A204.1 (cell line): Measurements from ENCODE around the gene BCAS1.
"Not testable (repeated sequence)": the region's sequence is repeated elsewhere in the genome, so short reads cannot be mapped to it uniquely, and the experiment has no call there.

Experiments
- FAIRE-seq: peaks from 2 replicates; lab custom pipeline; 2012; peaks lifted over from hg19 to GRCh38; lab: Jason Lieb, UNC

BCAS1 gene

DNA sequence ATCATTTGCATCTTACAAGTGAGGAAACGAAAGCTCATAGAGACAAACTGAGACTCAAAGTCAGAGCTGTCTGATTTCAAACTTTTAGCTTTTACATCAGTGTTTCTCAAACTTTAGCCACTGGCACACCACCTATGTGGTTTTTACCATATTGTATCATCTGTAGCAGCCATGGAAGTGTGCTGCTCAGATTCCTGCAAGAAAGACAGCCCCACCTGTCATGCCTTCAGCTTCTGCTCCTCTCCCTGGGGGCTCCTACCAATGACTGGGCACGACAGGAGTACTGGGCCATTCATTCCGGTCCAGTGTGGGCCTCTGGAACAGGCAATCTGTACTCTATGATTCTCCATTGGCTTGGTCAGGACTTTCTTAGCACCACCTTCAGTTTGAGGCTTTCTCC lies 87.0 kb downstream of the BCAS1 start:
- FAIRE-seq, result no peak

DNA sequence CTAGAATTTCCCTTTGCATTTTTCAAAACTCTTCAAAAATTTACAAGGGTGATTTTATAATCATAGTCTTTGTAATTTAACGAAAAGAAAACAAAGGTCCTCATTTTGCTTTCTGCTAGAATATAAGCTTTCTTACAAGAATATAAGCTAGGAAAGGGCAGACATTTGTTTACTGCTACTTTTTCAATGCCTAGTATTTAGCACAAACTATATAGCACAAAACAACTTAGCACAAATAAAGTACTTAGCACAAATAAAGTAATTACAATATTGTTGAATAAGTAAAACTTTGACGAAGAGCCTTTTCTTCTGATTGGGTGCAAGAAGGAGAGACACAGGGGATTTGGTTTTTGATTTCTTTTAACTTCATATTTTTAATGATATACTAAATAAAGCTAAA lies 87.8 kb downstream of the BCAS1 start:
- no peak for FAIRE-seq

DNA sequence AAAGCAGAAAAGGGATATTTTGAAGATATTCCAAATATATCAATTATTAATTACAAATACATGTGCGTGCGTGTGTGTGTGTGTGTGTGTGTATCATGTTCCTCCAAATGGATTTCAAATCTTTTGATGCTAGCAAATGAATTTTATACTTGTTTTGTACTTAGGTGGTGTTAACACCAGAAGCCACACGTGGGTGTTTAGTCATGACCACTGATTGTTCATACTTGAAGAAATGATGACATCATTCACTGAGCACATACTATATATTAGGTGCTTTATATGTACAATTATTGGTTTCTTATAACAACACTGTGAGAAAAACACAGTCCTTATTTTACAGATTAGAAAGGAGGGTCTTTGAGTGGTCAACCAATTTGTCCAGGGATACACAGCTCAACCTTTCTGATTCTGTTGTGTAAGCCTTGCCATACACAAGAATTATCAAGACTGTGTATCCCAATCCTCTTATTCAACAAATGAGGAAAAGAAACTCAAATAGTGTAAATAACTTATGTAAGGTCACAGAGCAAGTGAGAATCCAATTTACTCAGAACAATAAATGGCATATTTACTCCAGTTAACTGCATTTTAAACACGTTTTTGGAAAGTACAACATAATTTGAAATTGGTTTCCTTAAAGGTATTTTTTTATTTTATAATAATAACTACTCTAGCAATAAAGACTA lies 88.5 kb downstream of the BCAS1 start:
- no peak for FAIRE-seq

DNA sequence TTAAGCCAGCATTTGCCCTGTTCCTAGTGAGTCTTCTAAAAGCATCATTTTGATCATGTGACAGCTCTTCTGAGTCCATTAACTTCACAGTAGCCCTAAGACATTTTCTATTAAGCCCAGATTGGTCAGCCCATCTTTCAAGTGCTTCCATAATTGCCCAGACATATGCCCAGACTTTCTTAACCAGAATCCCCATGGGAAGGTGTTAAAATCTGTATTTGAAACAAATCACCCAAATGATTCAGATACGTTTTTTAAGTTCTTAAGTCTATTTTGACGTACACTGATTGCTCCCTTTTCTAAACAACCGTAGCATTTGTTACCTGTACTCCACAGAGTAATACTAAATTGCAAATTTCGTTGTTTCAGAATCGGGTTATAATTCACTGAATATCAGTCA lies 89.3 kb downstream of the BCAS1 start:
- FAIRE-seq, result no peak

DNA sequence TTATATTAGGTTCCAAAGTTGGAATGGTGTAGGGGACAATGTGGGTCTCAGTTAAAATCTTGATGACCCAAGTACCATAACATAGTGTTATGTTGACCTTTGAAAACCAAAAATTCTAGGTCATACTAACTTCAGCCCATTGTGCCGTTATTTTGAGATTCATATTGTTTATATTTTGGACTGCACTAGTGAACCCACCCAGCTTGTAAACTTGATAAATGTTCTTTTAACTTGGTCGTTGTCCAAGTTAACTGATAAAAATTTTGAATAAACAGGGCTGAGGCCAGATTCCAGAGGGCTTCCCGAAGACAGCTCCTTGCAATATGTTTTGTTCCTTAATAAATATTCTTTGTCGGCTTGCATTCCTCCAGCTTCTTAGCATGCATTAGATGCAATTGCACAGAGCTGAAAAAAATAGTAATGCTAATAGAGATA lies 90.3 kb downstream of the BCAS1 start:
- FAIRE-seq, result no peak

DNA sequence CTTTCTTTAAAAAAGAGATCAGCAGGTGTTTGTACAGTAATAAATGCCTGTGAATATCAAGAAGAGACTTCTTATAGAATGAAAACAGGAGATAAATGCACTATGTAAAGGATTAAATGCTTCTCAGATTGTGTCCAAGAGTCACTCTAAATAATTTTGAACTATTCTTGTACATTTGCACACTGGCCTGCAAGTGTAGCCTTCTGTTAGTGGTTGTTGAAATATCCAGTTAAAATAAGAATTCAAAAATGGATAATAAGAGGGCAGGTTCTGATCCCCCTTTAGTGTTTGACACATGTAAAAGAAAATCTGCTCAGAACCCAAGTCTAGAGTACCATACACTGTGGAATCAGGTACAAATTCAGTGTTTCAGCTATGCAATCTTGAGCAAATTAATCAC lies 91.9 kb downstream of the BCAS1 start:
- FAIRE-seq, result no peak

DNA sequence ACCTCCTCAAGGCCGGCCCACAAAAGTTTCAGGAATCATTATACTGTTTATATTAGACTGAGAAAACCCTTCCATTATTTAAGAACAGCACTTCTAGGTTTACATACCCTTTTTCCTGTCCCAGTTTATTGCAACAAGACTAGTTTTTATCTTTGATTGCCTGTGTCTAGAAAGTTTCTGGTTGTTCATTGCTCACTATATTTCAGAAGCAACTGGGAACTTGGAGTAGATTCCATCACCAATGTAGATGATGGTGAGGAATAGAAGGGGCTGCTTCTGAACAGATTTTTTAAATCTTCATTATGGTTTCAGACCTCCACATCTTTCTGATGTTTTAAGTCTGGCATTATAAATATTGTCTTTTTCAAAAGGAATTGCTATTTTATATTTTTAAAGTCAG lies 93.0 kb downstream of the BCAS1 start:
- FAIRE-seq, result no peak

DNA sequence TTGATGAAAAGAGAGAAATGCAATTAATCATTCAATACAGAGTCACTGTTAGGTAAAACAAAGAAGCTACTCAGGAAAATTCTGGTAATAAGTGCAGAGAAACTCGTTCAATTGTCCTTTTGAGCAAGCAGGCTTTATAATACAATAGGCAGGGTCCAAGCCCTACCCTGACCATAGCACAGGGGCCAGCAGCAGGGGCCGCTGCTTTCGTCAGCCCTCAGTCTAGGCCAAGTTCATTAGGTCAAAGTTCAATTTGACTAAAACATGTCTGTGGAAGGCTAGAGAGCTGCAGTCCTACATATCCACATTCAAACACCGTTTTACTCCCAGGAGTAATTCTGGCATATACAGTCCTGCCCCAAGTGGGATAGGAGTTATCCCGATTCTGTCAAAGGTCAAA lies 94.6 kb downstream of the BCAS1 start:
- no peak for FAIRE-seq

DNA sequence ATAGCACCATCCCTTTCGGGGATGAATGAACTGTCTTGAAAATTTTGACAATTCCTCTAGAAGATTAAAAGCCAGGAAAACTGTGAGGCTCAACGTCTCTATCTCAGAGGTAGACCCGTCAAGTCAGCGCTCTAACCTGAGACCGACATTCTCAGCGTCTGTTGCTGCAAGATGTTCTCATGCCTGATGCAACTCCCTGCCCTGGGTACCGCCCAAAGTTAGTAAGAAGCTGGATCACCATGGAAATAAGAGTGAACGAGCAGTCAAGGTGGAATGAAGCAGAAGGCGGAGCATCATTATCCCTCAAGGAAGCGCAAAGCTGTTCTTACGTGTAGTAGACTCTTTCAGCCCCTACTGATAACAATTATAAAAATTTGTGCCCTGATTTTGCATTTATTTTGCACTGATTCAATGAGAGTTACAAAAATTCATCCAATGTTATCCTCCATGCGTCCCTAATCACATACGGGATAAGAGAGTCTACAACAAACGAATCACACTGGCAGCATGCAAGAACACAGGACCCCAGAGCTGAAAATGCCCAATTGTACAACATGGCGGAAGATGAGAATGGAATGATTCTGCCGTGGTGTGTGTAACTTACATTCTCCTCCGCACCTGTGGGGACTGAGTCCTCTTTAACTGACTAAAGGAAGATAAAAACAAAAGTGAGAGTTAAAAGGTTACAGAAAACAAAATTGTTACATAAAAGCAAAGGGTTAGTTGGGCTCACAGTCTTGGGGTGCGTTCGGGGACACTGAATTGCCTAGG lies 95.4 kb downstream of the BCAS1 start:
- no peak for FAIRE-seq

DNA sequence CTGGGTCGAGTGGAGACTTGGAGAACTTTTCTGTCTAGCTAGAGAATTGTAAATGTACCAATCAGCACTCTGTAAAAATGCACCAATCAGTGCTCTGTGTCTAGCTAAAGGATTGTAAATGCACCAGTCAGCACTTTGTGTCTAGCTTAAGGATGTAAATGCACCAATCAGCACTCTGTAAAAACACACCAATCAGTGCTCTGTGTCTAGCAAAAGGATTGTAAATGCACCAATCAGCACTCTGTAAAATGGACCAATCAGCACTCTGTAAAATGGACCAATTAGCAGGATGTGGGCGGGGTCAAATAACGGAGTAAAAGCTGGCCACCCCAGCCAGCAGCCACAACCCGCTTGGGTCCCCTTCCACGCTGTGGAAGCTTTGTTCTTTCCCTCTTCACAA lies 96.5 kb downstream of the BCAS1 start:
- not testable (repeated sequence) for FAIRE-seq

DNA sequence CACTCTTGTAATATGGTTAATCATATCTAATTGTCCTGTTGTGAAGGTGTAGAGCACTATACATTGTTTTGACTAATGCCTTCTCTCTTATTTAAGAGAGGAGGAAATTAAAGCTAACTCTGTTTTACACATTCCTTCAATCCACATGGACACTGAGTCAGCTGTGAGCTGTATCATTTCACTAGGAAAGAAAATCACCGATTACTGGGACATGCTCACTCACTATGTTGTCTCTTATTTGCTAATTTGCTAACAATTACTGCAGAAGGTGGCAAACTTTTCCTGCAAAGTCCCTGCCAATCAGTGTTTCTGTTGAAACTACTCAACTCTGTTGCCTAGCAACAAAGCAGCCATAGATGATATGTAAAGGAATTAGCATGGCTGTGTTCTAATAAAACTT lies 98.2 kb downstream of the BCAS1 start:
- FAIRE-seq, result no peak

DNA sequence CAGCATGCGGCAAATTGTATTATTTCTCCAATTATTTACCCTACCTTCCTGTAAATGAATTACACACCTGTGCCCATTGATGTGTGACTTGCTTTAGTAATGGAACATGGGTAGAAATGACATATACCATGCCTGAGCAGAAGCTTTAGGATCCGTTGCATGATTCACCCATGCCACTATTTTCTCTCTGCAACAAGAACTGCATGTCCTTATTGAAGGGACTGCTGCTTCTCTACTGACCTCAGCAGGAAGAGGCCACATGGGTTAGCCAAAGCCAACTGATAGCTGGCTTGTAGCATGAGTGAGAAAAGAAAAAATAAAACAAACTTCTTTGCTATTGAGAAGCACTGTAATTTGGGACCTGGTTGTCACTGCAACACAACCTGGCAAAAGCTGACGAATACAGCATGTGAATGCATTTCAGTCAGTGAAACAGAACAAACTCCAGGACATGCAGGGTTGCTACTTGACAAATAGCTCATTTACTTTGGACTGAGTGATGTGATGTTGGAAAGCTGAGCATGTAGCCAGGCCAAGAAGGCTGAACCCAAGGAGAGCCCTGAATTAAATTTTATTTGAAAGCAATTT lies 99.2 kb downstream of the BCAS1 start:
- no peak for FAIRE-seq

DNA sequence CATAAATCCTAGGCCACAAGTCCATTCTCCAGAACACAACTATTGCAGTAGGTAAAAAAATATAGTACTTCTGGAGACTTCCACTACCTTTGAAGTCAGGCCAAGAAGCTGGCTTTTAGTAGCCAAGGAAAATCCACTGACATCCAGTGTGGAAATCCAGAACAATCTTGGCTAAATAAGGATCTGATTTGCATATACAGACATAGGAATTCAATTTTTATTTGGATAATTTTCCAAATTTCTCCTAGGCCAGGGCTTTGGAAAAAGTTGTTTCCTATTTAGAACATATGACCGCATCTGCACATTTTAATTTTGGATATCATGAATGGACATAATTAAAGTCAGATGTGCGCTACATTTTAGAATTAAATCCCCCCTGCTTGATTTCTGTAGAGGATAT lies 100.2 kb downstream of the BCAS1 start:
- no peak for FAIRE-seq

DNA sequence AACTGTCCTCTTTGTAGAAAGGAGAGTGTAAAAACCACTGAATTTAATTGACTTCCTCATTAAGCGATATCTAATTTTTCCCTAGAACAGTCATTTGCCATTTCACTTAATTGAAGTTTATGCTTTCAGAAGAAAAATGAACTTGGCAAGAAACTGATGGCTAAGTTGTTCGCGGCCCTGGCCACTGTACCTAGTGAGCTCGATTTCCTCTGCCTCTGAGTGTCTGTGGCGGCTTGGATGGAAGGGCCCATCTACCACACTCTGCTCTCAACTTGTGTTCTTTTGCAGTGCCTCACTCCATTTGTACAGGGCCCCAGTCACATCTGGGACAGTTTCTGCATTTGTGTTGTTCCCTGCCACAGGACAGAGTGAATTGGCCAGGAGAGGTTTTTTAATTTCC lies 102.9 kb downstream of the BCAS1 start:
- no peak for FAIRE-seq

DNA sequence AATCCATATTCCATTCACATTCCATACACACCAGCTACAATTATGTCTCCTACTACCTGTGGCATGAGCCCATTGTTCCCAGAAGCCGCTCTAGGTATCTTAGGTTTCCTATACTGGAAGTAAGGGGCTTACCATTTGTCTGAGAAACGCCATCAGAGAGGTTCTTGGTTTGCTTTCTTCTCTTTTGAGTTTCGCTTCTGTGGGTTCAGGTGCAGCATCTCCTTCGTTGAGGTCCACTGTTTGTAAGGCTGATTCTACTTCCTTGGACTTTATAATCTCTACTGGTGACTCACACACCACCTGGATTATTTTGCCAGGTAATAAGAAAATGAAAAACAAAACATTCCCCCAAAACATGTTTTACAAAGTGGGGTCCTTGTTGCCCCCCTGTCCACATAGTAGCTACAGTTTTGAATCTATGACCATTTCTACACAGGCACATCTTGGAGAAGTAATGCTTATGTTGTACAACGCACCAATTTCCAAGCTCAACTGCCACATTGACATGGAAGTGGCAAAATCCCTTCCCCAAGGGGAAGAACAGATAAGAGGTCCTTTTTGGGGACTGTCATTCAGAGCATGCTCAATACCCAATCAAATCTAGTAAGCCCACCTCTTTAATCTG lies 103.5 kb downstream of the BCAS1 start:
- no peak for FAIRE-seq

DNA sequence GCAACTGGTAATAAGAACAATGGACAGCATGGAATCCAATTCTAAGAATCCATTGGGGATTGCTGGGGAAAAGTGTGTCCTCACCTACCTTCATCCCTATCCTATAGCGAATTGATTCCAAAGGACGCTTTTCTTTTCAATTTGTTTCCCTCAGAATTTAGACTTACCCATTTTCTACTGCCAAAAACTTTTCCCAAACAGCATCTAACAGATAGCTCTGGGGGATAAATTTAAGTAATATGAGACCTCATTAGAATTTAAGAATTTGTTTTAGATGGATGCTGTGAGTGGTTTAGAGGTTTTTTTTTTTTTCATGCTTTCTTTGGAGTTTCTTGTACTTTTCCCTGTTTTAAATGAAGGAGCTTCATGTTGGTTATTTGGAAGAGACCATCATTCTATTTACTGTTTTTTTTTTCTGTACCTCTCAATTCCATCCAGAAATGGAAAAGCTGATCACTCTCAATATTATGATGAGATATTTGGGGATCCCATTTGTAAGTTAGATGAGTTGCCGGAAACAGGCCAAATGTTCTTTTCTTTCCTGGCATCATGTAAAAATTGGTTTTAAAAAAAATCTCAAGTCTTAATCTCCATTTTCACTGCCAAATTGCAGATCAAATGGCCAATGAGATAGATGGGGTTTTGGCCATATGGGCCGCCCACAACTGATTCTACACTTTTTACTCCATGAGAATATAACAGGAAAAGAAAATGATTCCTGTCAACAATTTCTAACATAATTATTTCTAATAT lies 105.7 kb downstream of the BCAS1 start:
- no peak for FAIRE-seq

DNA sequence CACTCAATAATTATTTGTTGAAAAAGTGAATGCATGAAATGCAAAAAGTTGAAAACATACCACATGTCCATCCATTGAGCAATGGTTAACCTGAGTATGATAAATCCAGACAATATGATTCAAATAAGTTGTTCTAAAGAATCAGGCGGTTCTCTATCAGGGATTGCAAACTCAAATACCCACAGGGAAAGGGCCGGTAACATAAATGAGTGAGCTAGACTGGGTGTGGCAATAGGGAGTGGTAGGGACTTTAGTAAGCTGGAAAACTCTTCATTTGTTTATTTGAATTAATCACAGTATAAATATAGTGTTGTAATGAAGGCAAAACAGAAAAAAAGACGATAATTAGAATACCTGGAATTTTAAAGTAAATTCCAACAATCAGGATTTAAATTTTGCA lies 106.3 kb downstream of the BCAS1 start:
- no peak for FAIRE-seq

DNA sequence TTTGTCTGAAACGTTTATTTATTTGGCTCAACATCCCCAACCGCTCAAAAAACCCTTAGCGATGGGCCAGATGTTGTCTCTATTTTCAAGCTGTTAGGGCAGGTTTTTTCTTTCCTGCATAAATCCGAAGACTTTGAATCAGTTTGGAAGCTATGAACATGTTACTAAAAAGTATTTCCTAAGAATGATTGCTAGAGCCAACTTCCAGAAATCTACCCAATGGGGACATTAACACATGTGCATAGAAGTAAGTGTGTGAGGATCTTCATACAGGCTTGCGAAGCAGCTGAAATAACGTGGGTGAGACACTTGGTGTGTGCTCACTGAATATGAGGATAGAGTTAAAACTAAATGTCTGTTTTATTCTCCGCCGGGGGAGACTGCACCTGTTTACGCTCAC lies 106.8 kb downstream of the BCAS1 start:
- FAIRE-seq, result no peak

DNA sequence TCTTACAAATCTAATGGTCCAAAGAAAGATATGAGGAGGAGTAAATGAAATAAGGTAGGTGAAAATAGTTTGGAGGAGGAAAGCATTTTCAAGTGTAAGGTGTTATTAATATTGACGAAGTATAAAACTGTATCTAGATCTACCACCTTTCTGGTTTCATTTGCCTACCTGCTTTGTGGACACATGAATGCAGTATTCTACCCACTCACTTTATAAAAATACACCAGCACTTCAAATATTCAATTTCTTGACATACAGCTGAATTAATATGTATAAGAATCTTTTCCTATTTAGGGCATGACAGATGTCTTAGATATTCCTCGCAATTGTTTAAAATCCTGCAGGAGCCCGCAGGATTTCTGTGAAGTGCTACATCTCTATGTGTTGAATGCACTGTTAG lies 108.0 kb downstream of the BCAS1 start:
- FAIRE-seq, result no peak

DNA sequence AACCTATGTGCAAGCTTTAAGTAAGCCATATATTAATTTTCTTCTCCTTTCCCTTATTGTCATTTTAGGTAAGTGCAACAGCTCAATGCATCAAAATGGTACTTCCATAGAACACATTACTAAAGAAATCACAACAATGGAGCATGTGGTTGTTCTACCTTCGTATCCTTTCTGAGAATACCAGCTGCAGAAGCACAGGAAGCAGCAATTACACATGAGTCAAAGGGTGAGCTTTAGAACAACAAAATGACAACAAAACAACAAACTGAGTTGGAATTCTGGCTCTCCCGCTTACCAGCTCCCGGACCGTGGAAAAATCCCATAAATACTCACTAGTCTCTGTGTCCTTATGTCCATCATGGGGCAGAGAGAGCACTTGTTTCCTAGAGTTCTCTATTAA lies 108.9 kb downstream of the BCAS1 start:
- no peak for FAIRE-seq

DNA sequence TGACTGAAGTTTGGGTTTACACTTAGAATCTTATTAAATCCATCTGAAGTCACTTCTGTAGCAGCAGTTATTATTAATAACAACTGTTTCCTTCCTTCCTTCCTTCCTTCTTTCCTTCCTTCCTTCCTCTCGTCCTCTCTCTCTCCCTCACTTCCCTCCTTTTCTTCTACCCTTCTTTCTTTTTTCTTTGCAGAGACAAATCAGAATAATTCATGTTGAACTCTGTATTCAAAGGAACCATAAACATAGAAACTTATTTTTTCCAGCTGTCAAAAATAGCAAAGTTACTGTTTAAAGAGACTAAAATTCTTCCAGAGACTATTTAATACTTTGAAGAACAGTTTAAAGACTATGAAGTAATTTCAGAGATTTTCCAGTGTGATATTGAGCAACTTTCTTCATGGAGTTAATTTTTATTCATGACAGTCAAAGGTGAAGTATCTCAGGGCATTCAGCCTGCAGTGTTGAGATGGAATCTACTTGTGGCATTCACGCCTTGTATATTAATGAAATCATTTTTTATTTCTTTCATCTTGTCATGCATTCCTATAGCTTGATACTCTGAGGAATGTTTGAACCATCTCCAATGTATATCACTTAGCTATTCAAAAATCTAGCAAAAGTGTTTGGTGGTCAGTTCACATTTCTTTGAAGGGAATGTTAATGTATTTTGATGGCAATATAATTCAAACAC lies 109.7 kb downstream of the BCAS1 start:
- no peak for FAIRE-seq
